Mesangial cell (primary cell): Measurements from ENCODE around the gene CABLES1. TPM values are rescaled to one million over a fixed set of nuclear protein-coding genes. Genes with fewer than 3 reads are reported as not detected.

Experiments used
- total RNA-seq: library from RNA; depleted of rRNA; stranded (reverse); fragments of >200 nt; gene quantifications from 2 replicates; pipeline ENCODE4 v1.2.3, GENCODE V29; 2015

CABLES1 gene, protein sequence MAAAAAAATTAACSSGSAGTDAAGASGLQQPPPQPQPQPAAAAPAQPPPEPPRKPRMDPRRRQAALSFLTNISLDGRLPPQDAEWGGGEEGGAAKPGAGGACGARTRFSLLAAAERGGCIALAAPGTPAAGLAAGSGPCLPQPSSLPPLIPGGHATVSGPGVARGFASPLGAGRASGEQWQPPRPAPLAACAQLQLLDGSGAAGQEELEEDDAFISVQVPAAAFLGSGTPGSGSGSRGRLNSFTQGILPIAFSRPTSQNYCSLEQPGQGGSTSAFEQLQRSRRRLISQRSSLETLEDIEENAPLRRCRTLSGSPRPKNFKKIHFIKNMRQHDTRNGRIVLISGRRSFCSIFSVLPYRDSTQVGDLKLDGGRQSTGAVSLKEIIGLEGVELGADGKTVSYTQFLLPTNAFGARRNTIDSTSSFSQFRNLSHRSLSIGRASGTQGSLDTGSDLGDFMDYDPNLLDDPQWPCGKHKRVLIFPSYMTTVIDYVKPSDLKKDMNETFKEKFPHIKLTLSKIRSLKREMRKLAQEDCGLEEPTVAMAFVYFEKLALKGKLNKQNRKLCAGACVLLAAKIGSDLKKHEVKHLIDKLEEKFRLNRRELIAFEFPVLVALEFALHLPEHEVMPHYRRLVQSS
- total RNA-seq = 11.2 and 13.7 TPM in 2 replicates

DNA sequence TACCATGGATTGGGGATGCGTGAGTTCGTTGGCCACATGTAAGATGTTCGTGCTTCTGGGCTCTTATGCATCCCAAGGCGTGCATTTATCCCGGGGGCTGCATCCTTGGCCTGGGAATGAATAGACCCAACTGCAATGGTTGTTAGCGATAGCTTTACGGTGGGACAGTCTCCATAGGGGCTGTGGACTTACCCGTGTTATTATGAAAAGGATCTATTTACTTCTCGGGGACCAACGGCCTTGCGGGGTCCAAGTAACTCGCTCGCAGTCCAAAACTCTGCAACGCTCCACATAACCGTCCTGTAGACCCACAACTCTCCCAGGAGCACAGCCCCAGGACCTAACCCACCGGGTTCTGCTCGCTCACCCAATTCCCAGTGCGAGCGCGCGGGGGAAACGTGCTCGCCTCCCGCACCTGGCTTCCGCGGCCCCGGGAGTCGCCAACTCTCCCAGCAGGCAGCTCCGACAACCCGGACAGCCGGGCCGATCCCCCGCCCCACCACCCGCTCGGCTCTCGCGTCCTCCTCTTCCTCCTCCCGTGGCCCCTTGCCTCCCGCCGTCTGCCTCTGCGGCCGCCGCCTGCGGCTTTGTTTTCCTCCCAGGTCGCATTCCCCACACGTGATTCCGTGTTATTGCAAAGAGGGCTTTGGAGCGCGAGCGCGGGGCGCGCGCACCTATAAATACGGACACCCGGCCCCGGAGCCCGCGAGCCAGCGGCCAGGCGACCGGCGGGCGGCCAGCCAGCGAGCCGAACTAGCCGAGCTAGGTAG is at the start of gene CABLES1:
CABLES1 (plus strand) TSS at position 706 of the 770 bp plus-strand sequence. CDS start 278 bp downstream, outside the sequence.

Other genes starting within 250 kb of the CABLES1 start
- gene RBBP8, start 202.2 kb upstream of the CABLES1 start, total RNA-seq = 21.0 and 31.3 TPM in 2 replicates